Peyer's patch (tissue), 4 donors: ENCODE measurements around the gene SMAD4.

Source experiments
- CTCF ChIP-seq, 6 experiments: fragments of 450-650 bp in 4 of 6; fragments of 200-600 bp in 2 of 6; sonication (generic) in 1 of 6; IDR thresholded peaks; one replicate each; pipeline ENCODE4 v1.5.1; 2017 to 2019; ENCODE audit warnings: antibody characterized with exemption in 6 of 6, mild to moderate bottlenecking in 3 of 6, moderate library complexity in 1 of 6
- POLR2A ChIP-seq, 2 donors: fragments of 450-650 bp; IDR thresholded peaks; one replicate each; pipeline ENCODE4 v1.5.1; 2017; ENCODE audit warnings: antibody characterized with exemption in 2 of 2, mild to moderate bottlenecking in 2 of 2, moderate library complexity in 2 of 2

- TF ChIP-seq CTCF (IDR thresholded peaks at IDR 0.05) (no peak), POLR2A (IDR thresholded peaks at IDR 0.05) (no peak)
These were observed 91.0 kb downstream of the SMAD4 start for GRCh38 chr18:51120809-51121596.
